Measurements from ENCODE around the gene EDIL3.

- TF ChIP-seq EZH2 (IDR thresholded peaks at IDR 0.05) (no peak), POLR2AphosphoS5 (IDR thresholded peaks at IDR 0.05; ENCODE audit: borderline replicate concordance, low read depth, low read length) (no peak)
Measured at GRCh38 chr5:83911367-83911919, 473.2 kb downstream of the EDIL3 start.
